Chondrocyte (in vitro differentiated cells): ENCODE results near the gene SENP1. TPM values are rescaled to one million over a fixed set of nuclear protein-coding genes. Genes with fewer than 3 reads are reported as not detected.
A peak's percentile ranks its signal among the peaks of the same experiment; 100 is the strongest.

Source experiments
- DNase-seq: peaks from one replicate; pipeline ENCODE4 v3.0.0; 2021; ENCODE audit warnings: mixed read lengths, low spot score
- H3K27ac Mint-ChIP-seq: one replicate; pipeline ENCODE4 v1.8.0; 2021; ENCODE audit warnings: mild to moderate bottlenecking, moderate library complexity, mixed read lengths; ENCODE audit not compliant: unreplicated experiment
- H3K27me3 Mint-ChIP-seq: 2 replicates; pipeline ENCODE4 v1.8.0; 2021; ENCODE audit warnings: low read depth, mixed read lengths
- H3K36me3 Mint-ChIP-seq: 2 replicates; pipeline ENCODE4 v1.8.0; 2021; ENCODE audit warnings: low read depth, mixed read lengths
- H3K4me1 Mint-ChIP-seq: 2 replicates; pipeline ENCODE4 v1.8.0; 2021; ENCODE audit warnings: low read depth, mild to moderate bottlenecking, mixed read lengths
- H3K4me3 Mint-ChIP-seq: one replicate; pipeline ENCODE4 v1.8.0; 2021; ENCODE audit warnings: mild to moderate bottlenecking, moderate library complexity, mixed read lengths; ENCODE audit not compliant: unreplicated experiment
- H3K9me3 Mint-ChIP-seq: 2 replicates; pipeline ENCODE4 v1.8.0; 2021; ENCODE audit warnings: low read depth, mixed read lengths
- total RNA-seq: library from RNA; stranded (reverse); gene quantifications from 3 replicates; pipeline ENCODE4 v1.2.1, GENCODE V29; 2021
- TF ChIP-seq, protein P1 (sequence below): fragments of 200-600 bp; sonication (generic); IDR thresholded peaks from 2 replicates; pipeline ENCODE4 v1.5.0; 2021; ENCODE audit warnings: antibody characterized with exemption, mild to moderate bottlenecking, moderate library complexity

SENP1 gene
- total RNA-seq, 1 donor from 2014 or later = 19.7 TPM

DNA sequence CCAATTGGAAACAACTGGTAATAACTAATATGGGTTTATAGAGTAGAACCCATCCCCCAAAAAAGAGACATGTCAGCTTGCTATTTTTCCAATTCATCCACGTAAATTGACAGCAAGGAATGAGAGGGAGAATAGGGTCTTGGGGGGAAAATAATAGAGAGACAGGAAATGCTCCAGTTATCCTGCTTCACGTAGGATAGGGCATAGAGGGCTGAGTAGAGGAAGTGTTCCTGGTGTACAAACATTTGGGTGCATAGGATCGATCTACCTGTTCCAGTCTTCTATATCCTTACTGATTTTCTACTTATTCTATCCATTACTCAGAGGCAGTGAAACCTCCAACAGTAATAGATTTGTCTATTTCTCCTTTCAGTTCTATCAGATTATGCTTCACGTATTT is 52.0 kb downstream of the SENP1 start:
- Mint-ChIP-seq H3K27me3 (no peaks in the 10 kb centered on the region), H3K36me3 (peaks cover 12% of the 10 kb centered on the region), H3K27ac (no peak overlapping the region), H3K4me3 (no peak overlapping the region), H3K4me1 (peaks cover 9% of the 10 kb centered on the region), H3K9me3 (peaks cover 7% of the 10 kb centered on the region)
- TF ChIP-seq, protein P1, sequence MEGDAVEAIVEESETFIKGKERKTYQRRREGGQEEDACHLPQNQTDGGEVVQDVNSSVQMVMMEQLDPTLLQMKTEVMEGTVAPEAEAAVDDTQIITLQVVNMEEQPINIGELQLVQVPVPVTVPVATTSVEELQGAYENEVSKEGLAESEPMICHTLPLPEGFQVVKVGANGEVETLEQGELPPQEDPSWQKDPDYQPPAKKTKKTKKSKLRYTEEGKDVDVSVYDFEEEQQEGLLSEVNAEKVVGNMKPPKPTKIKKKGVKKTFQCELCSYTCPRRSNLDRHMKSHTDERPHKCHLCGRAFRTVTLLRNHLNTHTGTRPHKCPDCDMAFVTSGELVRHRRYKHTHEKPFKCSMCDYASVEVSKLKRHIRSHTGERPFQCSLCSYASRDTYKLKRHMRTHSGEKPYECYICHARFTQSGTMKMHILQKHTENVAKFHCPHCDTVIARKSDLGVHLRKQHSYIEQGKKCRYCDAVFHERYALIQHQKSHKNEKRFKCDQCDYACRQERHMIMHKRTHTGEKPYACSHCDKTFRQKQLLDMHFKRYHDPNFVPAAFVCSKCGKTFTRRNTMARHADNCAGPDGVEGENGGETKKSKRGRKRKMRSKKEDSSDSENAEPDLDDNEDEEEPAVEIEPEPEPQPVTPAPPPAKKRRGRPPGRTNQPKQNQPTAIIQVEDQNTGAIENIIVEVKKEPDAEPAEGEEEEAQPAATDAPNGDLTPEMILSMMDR = no peak
- no peak for DNase-seq

DNA sequence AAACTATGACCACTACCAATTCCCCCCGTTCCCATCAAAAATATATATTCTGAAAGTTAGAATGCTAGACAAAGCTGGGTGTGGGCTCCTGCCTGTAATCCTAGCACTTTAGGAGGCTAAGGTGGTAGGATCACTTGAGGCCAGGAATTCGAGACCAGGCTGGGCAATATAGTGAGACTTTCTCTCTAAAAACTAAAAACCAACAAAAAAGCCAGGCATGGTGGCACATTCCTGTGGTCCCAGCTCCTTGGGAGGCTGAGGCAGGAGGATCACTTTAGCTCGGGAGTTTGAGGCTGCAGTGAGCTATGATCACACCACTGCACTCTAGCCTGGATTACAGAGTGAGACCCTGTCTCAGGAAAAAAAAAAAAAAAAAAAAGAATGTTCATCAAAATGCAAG is 52.8 kb downstream of the SENP1 start:
- Mint-ChIP-seq H3K4me1 (peaks cover 9% of the 10 kb centered on the region), H3K36me3 (peaks cover 10% of the 10 kb centered on the region), H3K9me3 (no peaks in the 10 kb centered on the region), H3K27ac (no peak overlapping the region), H3K27me3 (no peaks in the 10 kb centered on the region), H3K4me3 (no peak overlapping the region)
- TF ChIP-seq, protein P1 = no peak
- DNase-seq = no peak

DNA sequence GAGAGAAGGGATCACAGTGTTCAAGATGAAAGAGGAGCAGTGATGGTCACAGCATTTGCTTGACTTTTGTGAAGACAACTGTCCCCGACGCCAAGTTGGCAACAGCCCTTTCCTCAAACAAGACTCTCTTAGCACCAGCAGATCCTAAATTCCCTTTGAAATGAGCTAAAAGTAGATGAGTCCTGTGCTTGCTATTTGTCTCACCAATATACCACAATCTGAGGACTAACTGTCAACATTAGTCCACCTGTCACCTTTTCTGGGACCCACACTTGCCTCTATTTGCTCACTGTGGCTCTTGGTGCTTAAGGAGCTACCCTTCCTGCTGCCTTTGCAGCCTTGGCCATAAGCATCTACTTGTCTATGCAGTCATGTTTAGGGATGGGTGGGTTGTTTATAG is 54.2 kb downstream of the SENP1 start:
- TF ChIP-seq, protein P1 = no peak
- H3K9me3 Mint-ChIP-seq = no peaks in the 10 kb centered on the region
- no peak overlapping the region for H3K4me3 Mint-ChIP-seq
- H3K27me3 Mint-ChIP-seq = no peaks in the 10 kb centered on the region
- peaks cover 11% of the 10 kb centered on the region for H3K36me3 Mint-ChIP-seq
- no peak overlapping the region for H3K27ac Mint-ChIP-seq
- DNase-seq = no peak
- H3K4me1 Mint-ChIP-seq = peaks cover 9% of the 10 kb centered on the region

DNA sequence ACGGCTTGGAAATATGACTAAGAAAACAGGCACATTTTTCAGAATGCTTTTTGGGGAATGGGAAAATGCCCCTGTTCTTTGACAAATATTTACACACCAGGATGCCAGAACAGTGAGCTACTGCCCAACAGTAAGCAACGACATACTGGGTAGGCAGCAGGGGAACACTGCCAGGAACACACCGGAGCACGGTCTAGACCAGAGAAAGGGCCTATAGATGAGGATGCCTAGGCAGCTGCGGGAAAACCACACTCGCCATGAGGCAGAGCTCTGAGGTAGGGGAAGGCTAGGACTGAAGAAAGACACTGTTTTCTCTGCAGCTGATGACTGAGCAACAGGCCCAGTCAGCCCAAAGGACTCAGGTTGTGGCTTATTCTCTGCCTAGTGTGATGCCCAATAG is 55.7 kb downstream of the SENP1 start:
- Mint-ChIP-seq H3K36me3 (peaks cover 18% of the 10 kb centered on the region), H3K27me3 (no peaks in the 10 kb centered on the region), H3K27ac (peak overlapping the region; percentile 18), H3K4me1 (peaks cover 9% of the 10 kb centered on the region), H3K4me3 (no peak overlapping the region), H3K9me3 (no peaks in the 10 kb centered on the region)
- TF ChIP-seq, protein P1 = no peak
- no peak for DNase-seq

DNA sequence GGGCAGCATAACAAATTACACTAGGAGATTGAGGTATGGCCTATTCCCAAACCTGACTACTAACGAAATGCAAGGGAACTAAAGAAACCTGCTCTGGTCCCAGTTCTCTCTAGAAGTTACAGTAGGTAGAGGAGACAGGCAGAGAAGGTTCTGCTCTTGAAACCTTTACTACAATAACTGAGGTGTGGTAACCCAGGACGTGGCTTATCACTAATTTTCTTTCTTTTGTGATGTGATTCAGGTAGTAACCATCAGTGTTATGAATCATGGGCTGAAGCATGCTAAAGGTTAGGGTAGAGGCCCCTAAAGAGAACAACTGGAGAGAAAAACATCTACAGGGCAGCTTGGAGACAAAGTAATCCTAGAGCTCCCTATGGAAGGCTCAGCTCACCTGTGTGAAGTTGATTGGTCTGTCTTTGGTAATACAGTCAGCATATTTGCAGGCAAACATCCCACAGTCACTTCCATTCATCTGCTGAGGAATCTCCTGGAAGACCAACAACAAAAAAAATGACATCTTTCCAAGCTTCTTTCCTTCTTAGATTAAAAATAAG is 59.8 kb downstream of the SENP1 start:
- DNase-seq = no peak
- peaks cover 21% of the 10 kb centered on the region for H3K36me3 Mint-ChIP-seq
- H3K27me3 Mint-ChIP-seq = no peaks in the 10 kb centered on the region
- H3K27ac Mint-ChIP-seq = no peak overlapping the region
- H3K4me3 Mint-ChIP-seq = no peak overlapping the region
- peaks cover 9% of the 10 kb centered on the region for H3K4me1 Mint-ChIP-seq
- no peaks in the 10 kb centered on the region for H3K9me3 Mint-ChIP-seq
- TF ChIP-seq, protein P1 = no peak
